H9 (cell line): ENCODE measurements around the gene TMEM235. TPM values are rescaled to one million over a fixed set of nuclear protein-coding genes. Genes with fewer than 3 reads are reported as not detected.

Source experiments
- DNase-seq: peaks from one replicate; pipeline ENCODE4 v3.0.0-alpha.2; 2017
- H2AFZ ChIP-seq: one replicate; pipeline ENCODE4 v1.6.1; 2013; ENCODE audit warnings: mild to moderate bottlenecking, low read length, control low read depth, moderate library complexity
- H2AK5ac ChIP-seq: 2 replicates; pipeline ENCODE4 v1.6.1; 2013; ENCODE audit warnings: low read length, control low read depth, mixed read lengths; ENCODE audit not compliant: insufficient read length
- H2BK120ac ChIP-seq: one replicate; pipeline ENCODE4 v1.6.1; 2013; ENCODE audit warnings: low read depth, mild to moderate bottlenecking, low read length, control low read depth, inconsistent platforms; ENCODE audit not compliant: poor library complexity, severe bottlenecking
- H2BK12ac ChIP-seq: 2 replicates; pipeline ENCODE4 v1.6.1; 2013; ENCODE audit warnings: low read length, control low read depth, mixed read lengths, low read depth; ENCODE audit not compliant: insufficient read length
- H2BK15ac ChIP-seq: 2 replicates; pipeline ENCODE4 v1.6.1; 2013; ENCODE audit warnings: low read depth, low read length, control low read depth
- H2BK20ac ChIP-seq: one replicate; pipeline ENCODE4 v1.6.1; 2013; ENCODE audit warnings: low read depth, mild to moderate bottlenecking, low read length, control low read depth, inconsistent platforms; ENCODE audit not compliant: poor library complexity, severe bottlenecking
- H2BK5ac ChIP-seq: 2 replicates; pipeline ENCODE4 v1.6.1; 2013; ENCODE audit warnings: low read length, control low read depth, mixed read lengths; ENCODE audit not compliant: insufficient read length
- H3K14ac ChIP-seq: 2 replicates; pipeline ENCODE4 v1.6.1; 2013; ENCODE audit warnings: low read length, control low read depth; ENCODE audit not compliant: insufficient read depth
- H3K18ac ChIP-seq: 2 replicates; pipeline ENCODE4 v1.6.1; 2013; ENCODE audit warnings: low read depth, mild to moderate bottlenecking, mixed read lengths, low read length, control low read depth; ENCODE audit not compliant: insufficient read length
- H3K23ac ChIP-seq: 2 replicates; pipeline ENCODE4 v1.6.1; 2013; ENCODE audit warnings: low read length, control low read depth, mixed read lengths, low read depth; ENCODE audit not compliant: insufficient read length
- H3K23me2 ChIP-seq: 2 replicates; pipeline ENCODE4 v1.6.1; 2013; ENCODE audit warnings: low read depth, mild to moderate bottlenecking, mixed read lengths, low read length, control low read depth; ENCODE audit not compliant: insufficient read length, poor library complexity, severe bottlenecking
- H3K27ac ChIP-seq: 2 replicates; pipeline ENCODE4 v1.5.1; 2013; ENCODE audit warnings: low read length, control low read depth, mixed read lengths, low read depth; ENCODE audit not compliant: insufficient read length
- H3K27me3 ChIP-seq: 2 replicates; pipeline ENCODE4 v1.6.1; 2013; ENCODE audit warnings: low read length, control low read depth, inconsistent platforms; ENCODE audit not compliant: insufficient read depth
- H3K4ac ChIP-seq: 2 replicates; pipeline ENCODE4 v1.6.1; 2013; ENCODE audit warnings: low read depth, mild to moderate bottlenecking, control low read depth, inconsistent platforms, low read length, moderate library complexity
- H3K4me1 ChIP-seq: 2 replicates; pipeline ENCODE4 v1.6.1; 2013; ENCODE audit warnings: low read length, control low read depth, inconsistent platforms; ENCODE audit not compliant: insufficient read depth
- H3K4me2 ChIP-seq: 2 replicates; pipeline ENCODE4 v1.6.1; 2013; ENCODE audit warnings: low read length, control low read depth, mixed read lengths; ENCODE audit not compliant: insufficient read length, insufficient read depth
- H3K56ac ChIP-seq: 2 replicates; pipeline ENCODE4 v1.6.1; 2013; ENCODE audit warnings: low read depth, mild to moderate bottlenecking, mixed read lengths, low read length, control low read depth; ENCODE audit not compliant: insufficient read length
- H3K79me1 ChIP-seq: 2 replicates; pipeline ENCODE4 v1.6.1; 2013; ENCODE audit warnings: low read depth, mild to moderate bottlenecking, moderate library complexity, low read length, control low read depth, inconsistent platforms; ENCODE audit not compliant: insufficient read depth, poor library complexity, severe bottlenecking
- H3K79me2 ChIP-seq: 2 replicates; pipeline ENCODE4 v1.6.1; 2013; ENCODE audit warnings: low read length, control low read depth, inconsistent platforms; ENCODE audit not compliant: insufficient read depth
- H3K9ac ChIP-seq: 2 replicates; pipeline ENCODE4 v1.6.1; 2013; ENCODE audit warnings: low read length, control low read depth, mixed read lengths; ENCODE audit not compliant: insufficient read length; ENCODE audit errors: extremely low read depth
- H3K9me3 ChIP-seq: one replicate; pipeline ENCODE4 v1.6.1; 2013; ENCODE audit warnings: low read depth, low read length, inconsistent platforms; ENCODE audit not compliant: control insufficient read depth
- H3T11ph ChIP-seq: one replicate; pipeline ENCODE4 v1.6.1; 2013; ENCODE audit warnings: mild to moderate bottlenecking, low read length, control low read depth, inconsistent platforms
- H4K20me1 ChIP-seq: one replicate; pipeline ENCODE4 v1.6.1; 2013; ENCODE audit not compliant: control insufficient read depth, insufficient read length, insufficient read depth
- H4K5ac ChIP-seq: 2 replicates; pipeline ENCODE4 v1.6.1; 2013; ENCODE audit warnings: low read depth, mild to moderate bottlenecking, mixed read lengths, low read length, control low read depth; ENCODE audit not compliant: insufficient read length
- H4K8ac ChIP-seq: replicated peaks from 2 replicates; pipeline ENCODE4 v1.6.1; 2013; ENCODE audit warnings: low read length, control low read depth, mixed read lengths, low read depth; ENCODE audit not compliant: insufficient read length
- H4K91ac ChIP-seq: 2 replicates; pipeline ENCODE4 v1.6.1; 2013; ENCODE audit warnings: low read depth, mild to moderate bottlenecking, moderate library complexity, mixed read lengths, low read length, control low read depth; ENCODE audit not compliant: insufficient read length
- H3K27ac Mint-ChIP-seq, 3 experiments: 2 replicates in 2 of 3; 3 replicates in 1 of 3; pipeline ENCODE4 v1.8.0; 2020 to 2021; ENCODE audit warnings: mixed read lengths in 3 of 3, mild to moderate bottlenecking in 1 of 3, moderate library complexity in 1 of 3
- H3K27me3 Mint-ChIP-seq: 2 replicates; pipeline ENCODE4 v1.8.0; 2021; ENCODE audit warnings: low read depth, mild to moderate bottlenecking, moderate library complexity, mixed read lengths
- H3K36me3 Mint-ChIP-seq, 3 experiments: 2 replicates in 2 of 3; 3 replicates in 1 of 3; pipeline ENCODE4 v1.8.0; 2020 to 2021; ENCODE audit warnings: low read depth in 3 of 3, mixed read lengths in 3 of 3; ENCODE audit not compliant: insufficient read depth in 1 of 3
- H3K4me1 Mint-ChIP-seq, 2 experiments: 2 replicates each; pipeline ENCODE4 v1.8.0; 2020; ENCODE audit warnings: mixed read lengths in 2 of 2
- H3K4me3 Mint-ChIP-seq, 2 experiments: 2 replicates in 1 of 2; 3 replicates in 1 of 2; pipeline ENCODE4 v1.8.0; 2020 to 2021; ENCODE audit warnings: mild to moderate bottlenecking in 2 of 2, mixed read lengths in 2 of 2, moderate library complexity in 1 of 2
- H3K9me3 Mint-ChIP-seq, 2 experiments: 2 replicates in 1 of 2; 3 replicates in 1 of 2; pipeline ENCODE4 v1.8.0; 2020; ENCODE audit warnings: mild to moderate bottlenecking in 2 of 2, mixed read lengths in 2 of 2, moderate library complexity in 1 of 2
- CTCF ChIP-seq: fragments of 200-600 bp; sonication (generic); conservative IDR thresholded peaks from 3 replicates; pipeline ENCODE4 v1.8.0; 2021; ENCODE audit warnings: antibody characterized with exemption, mild to moderate bottlenecking
- WGBS: extraction: QIAGEN DNeasy Blood & Tissue Kit; methylation state at CpG from one replicate; pipeline ENCODE4 v1.1.7; 2013; ENCODE audit warnings: missing lambda C conversion rate, low lambda C conversion rate, mixed read lengths; ENCODE audit not compliant: insufficient read length; ENCODE audit errors: extremely low coverage; 5-methylcytosine and 5-hydroxymethylcytosine counted together
- total RNA-seq: library from RNA; stranded (reverse); gene quantifications from 2 replicates; pipeline ENCODE4 v1.2.1, GENCODE V29; 2021

Gene TMEM235
- total RNA-seq, 1 experiment from 2014 or later: 0.28 TPM

DNA sequence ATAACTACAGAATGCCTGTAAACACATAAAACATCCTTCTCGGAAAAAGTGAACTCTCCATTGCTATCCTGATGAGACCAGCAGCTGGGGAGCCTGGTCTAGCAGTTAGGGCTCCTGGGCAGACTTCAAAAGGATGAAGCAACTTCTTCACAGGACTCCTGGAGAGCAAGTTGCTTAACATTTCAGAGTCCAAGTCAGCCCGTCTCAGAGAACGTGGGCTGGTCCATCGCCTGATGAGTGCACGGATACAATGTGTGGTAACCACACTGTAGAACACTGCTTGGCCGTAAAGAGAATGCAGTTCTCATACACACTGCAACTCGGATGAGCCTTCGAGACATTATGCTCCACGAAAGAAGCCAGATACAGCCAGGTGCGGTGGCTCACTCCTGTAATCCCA lies 52.7 kb downstream of the TMEM235 start:
- H3K9me3 ChIP-seq: no peaks in the 10 kb centered on the region
- H2AFZ ChIP-seq: no peak overlapping the region
- H3K27me3 ChIP-seq: no peaks in the 10 kb centered on the region
- no peaks in the 10 kb centered on the region for H3K4me1 ChIP-seq
- WGBS: no CpG with 5 or more reads among the region's 10 CpGs
- H3K27ac Mint-ChIP-seq: no peak overlapping the region
- no peak overlapping the region for H3K18ac ChIP-seq
- no peak overlapping the region for H2BK12ac ChIP-seq
- H3K14ac ChIP-seq: no peak overlapping the region
- H4K20me1 ChIP-seq: no peaks in the 10 kb centered on the region
- H3K4me2 ChIP-seq: no peak overlapping the region
- TF ChIP-seq CTCF: no peak
- DNase-seq: no peak
- no peaks in the 10 kb centered on the region for H3K9me3 Mint-ChIP-seq
- peaks cover 17 to 18% of the 10 kb centered on the region in 2 experiments for H3K4me1 Mint-ChIP-seq
- H4K91ac ChIP-seq: no peak overlapping the region
- no peaks in the 10 kb centered on the region for H3K79me1 ChIP-seq
- H3K36me3 Mint-ChIP-seq: no peaks in the 10 kb centered on the region
- H4K8ac ChIP-seq: no peak overlapping the region
- H2BK20ac ChIP-seq: no peak overlapping the region
- peaks cover 9% of the 10 kb centered on the region for H3K27me3 Mint-ChIP-seq
- H2AK5ac ChIP-seq: no peak overlapping the region
- H3K9ac ChIP-seq: no peak overlapping the region
- no peak overlapping the region for H2BK15ac ChIP-seq
- H3K23me2 ChIP-seq: no peaks in the 10 kb centered on the region
- H3T11ph ChIP-seq: no peak overlapping the region
- no peak overlapping the region for H2BK5ac ChIP-seq
- no peak overlapping the region for H3K4ac ChIP-seq
- H3K79me2 ChIP-seq: no peaks in the 10 kb centered on the region
- H3K27ac ChIP-seq: no peak overlapping the region
- no peak overlapping the region for H2BK120ac ChIP-seq
- H4K5ac ChIP-seq: no peak overlapping the region
- H3K56ac ChIP-seq: no peak overlapping the region
- H3K4me3 Mint-ChIP-seq: no peak overlapping the region
- no peak overlapping the region for H3K23ac ChIP-seq
